HepG2 (cell line): Measurements from ENCODE around the gene LIME1. TPM values are rescaled to one million over a fixed set of nuclear protein-coding genes. Genes with fewer than 3 reads are reported as not detected.

Source experiments
- ATF3 ChIP-seq: sonication (generic); formaldehyde crosslinking; IDR thresholded peaks from 2 replicates; pipeline ENCODE4 v1.4.0; 2020; ENCODE audit warnings: missing genetic modification reagents
- CCAR2 ChIP-seq: fragments of 200-400 bp; formaldehyde crosslinking; optimal IDR thresholded peaks from 2 replicates; pipeline ENCODE3; 2018; ENCODE audit warnings: low read depth, mild to moderate bottlenecking, low read length, moderate library complexity
- CSRNP2 ChIP-seq: sonication (generic); formaldehyde crosslinking; conservative IDR thresholded peaks from 2 replicates; pipeline ENCODE4 v1.8.0; 2022; ENCODE audit warnings: low read depth, missing genetic modification reagents
- MTA1 ChIP-seq: sonication (generic); formaldehyde crosslinking; IDR thresholded peaks from 2 replicates; pipeline ENCODE4 v1.4.0; 2020; ENCODE audit warnings: missing genetic modification reagents, mild to moderate bottlenecking, borderline replicate concordance
- MTERF4 ChIP-seq: sonication (generic); formaldehyde crosslinking; IDR thresholded peaks from 2 replicates; pipeline ENCODE4 v1.8.0; 2023; ENCODE audit warnings: mild to moderate bottlenecking, missing genetic modification reagents
- NFAT5 ChIP-seq: sonication (generic); formaldehyde crosslinking; IDR thresholded peaks from 2 replicates; pipeline ENCODE4 v1.4.0; 2020; ENCODE audit warnings: missing genetic modification reagents
- SATB2 ChIP-seq: sonication (generic); formaldehyde crosslinking; IDR thresholded peaks from 2 replicates; pipeline ENCODE4 v1.5.0; 2020; ENCODE audit warnings: missing genetic modification reagents
- SIX4 ChIP-seq: sonication (generic); formaldehyde crosslinking; IDR thresholded peaks from 2 replicates; pipeline ENCODE4 v1.4.0; 2020; ENCODE audit warnings: missing genetic modification reagents
- WIZ ChIP-seq: sonication (generic); formaldehyde crosslinking; IDR thresholded peaks from 2 replicates; pipeline ENCODE4 v1.5.1; 2020; ENCODE audit warnings: mild to moderate bottlenecking, missing genetic modification reagents
- ZFY ChIP-seq: sonication (generic); formaldehyde crosslinking; IDR thresholded peaks from 2 replicates; pipeline ENCODE4 v1.4.0; 2020; ENCODE audit warnings: missing genetic modification reagents
- ZNF143 ChIP-seq: sonication (generic); formaldehyde crosslinking; IDR thresholded peaks from 2 replicates; pipeline ENCODE4 v1.4.0; 2020; ENCODE audit warnings: missing genetic modification reagents
- ZNF17 ChIP-seq: sonication (generic); formaldehyde crosslinking; IDR thresholded peaks from 2 replicates; pipeline ENCODE4 v1.5.0; 2020; ENCODE audit warnings: mild to moderate bottlenecking, missing genetic modification reagents
- ZNF205 ChIP-seq: IDR thresholded peaks from 2 replicates; pipeline ENCODE4 v1.6.1; 2018; ENCODE audit warnings: missing biosample characterization, missing genetic modification reagents
- ZNF275 ChIP-seq: sonication (generic); formaldehyde crosslinking; IDR thresholded peaks from 2 replicates; pipeline ENCODE4 v1.8.0; 2022; ENCODE audit warnings: missing genetic modification reagents, mild to moderate bottlenecking, inconsistent platforms, borderline replicate concordance
- polyA plus RNA-seq, 8 experiments: library from polyadenylated mRNA; depleted of rRNA in 3 of 8; stranded (reverse) in 7 of 8; unstranded in 1 of 8; fragments of >200 nt; fragmentation: Illumina TruSeq in 4 of 8; extraction: Trizol in 4 of 8; gene quantifications; 2 replicates each; pipeline versions ENCODE4 v1.2.1 to v1.2.3, GENCODE V29; 2011 to 2016; ENCODE audit warnings: low read depth in 4 of 8, missing spikeins in 1 of 8, mixed read lengths in 1 of 8; ENCODE audit not compliant: insufficient read depth in 1 of 8
- total RNA-seq, 5 experiments: library from RNA; depleted of rRNA; stranded (reverse); fragments of >200 nt; fragmentation: Illumina TruSeq; extraction: Trizol; gene quantifications; 2 replicates each; pipeline ENCODE4 v1.2.3, GENCODE V29; 2016; ENCODE audit warnings: low read depth in 1 of 5

The LIME1 gene
- total and polyA plus RNA-seq, 2 of the 13 experiments (the other 11 are each of a cell fraction or from before 2014, with no cell fraction given) = 13.0 to 61.5 TPM

- TF ChIP-seq NFAT5 (CRISPR knock-in tag) (peak; percentile 47), WIZ (CRISPR knock-in tag) (peak; percentile 29; the same call in 1 of the 2 replicates), ZNF17 (CRISPR knock-in tag) (no peak), CCAR2 (no peak), ZNF143 (peak; percentile 36; the same call in 1 of the 2 replicates), ZFY (CRISPR knock-in tag) (peak; percentile 91), MTA1 (CRISPR knock-in tag) (peak; percentile 38; the same call in 1 of the 2 replicates), ZNF205 (CRISPR knock-in tag) (peak; percentile 54; the same call in 1 of the 2 replicates), CSRNP2 (CRISPR knock-in tag) (0 out of 2 replicates have a peak, but pooled peaks have one; percentile 85), SIX4 (no peak; the same call in none of the 2 replicates), ATF3 (CRISPR knock-in tag) (no peak; the same call in none of the 2 replicates), MTERF4 (CRISPR knock-in tag) (no peak), SATB2 (CRISPR knock-in tag) (peak; percentile 85), ZNF275 (CRISPR knock-in tag) (0 out of 2 replicates have a peak, but pooled peaks have one; percentile 27)
Measured at GRCh38 chr20:63737945-63738686, 1.7 kb downstream of the LIME1 start (continued).
